ENCODE results near the gene USP31.

DNA sequence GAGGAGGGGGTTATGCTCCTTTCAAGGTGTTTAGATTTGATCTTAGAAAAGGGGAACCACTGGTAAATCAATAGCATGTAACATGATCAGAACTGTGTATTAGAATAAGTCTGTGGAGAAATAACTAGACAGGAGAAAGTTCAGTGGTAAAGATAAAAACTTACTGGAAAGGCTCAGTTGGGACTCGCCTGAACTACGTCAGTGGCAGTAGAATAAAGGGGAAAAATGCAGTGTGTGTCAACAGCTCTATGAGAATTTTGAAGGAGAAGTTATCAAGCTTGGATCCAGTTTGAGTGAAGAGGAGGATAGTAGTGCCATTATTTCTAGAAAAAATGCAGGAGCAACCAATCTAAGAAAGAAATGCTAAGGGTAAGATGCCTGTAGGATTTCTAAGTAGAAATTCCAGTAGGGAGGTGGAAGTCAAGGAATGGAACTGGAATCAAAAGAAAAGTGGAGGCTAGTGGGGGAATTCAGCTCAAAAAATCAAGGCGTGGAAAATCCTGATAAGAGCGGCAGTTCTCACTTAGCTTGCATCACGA is 48.2 kb downstream of the USP31 start:
- TF ChIP-seq, protein P1, sequence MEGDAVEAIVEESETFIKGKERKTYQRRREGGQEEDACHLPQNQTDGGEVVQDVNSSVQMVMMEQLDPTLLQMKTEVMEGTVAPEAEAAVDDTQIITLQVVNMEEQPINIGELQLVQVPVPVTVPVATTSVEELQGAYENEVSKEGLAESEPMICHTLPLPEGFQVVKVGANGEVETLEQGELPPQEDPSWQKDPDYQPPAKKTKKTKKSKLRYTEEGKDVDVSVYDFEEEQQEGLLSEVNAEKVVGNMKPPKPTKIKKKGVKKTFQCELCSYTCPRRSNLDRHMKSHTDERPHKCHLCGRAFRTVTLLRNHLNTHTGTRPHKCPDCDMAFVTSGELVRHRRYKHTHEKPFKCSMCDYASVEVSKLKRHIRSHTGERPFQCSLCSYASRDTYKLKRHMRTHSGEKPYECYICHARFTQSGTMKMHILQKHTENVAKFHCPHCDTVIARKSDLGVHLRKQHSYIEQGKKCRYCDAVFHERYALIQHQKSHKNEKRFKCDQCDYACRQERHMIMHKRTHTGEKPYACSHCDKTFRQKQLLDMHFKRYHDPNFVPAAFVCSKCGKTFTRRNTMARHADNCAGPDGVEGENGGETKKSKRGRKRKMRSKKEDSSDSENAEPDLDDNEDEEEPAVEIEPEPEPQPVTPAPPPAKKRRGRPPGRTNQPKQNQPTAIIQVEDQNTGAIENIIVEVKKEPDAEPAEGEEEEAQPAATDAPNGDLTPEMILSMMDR (IDR thresholded peaks at IDR 0.05; ENCODE audit: borderline replicate concordance, extremely low read depth, low read length, poor library complexity, severe bottlenecking): no peak
- TF ChIP-seq EZH2 (IDR thresholded peaks at IDR 0.05; ENCODE audit: borderline replicate concordance, low read depth, low read length, severe bottlenecking): no peak
